ENCODE data around the gene BHLHE41.

Gene BHLHE41

DNA sequence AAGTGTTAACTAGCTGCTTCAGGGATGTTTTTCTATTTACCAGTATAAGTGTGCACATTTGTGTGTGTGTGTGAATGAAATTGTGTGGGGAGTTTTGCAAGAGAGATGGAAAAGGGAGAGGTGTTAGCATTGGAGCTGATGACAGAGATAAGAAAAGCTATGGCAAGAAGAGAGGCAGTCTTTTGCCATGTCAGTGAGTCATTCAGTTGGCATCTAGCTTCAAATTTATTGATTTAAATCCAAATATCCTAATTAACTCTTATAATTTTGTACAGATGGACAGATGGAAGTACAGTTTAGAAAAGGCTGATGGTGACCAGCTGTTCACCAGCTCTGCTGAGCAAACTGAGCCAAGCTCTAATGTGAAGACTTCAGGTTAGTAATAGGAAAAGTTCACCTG is 3.3 kb upstream of the BHLHE41 start:
- no peak overlapping the region for H3K27ac ChIP-seq
- no peak overlapping the region for H3K9ac ChIP-seq (ENCODE audit: insufficient read length)
- H3K36me3 ChIP-seq (ENCODE audit: insufficient read depth, low read length), result no peaks in the 10 kb centered on the region
- TF ChIP-seq EZH2 (IDR thresholded peaks at IDR 0.05) (no peak), POLR2AphosphoS5 (IDR thresholded peaks at IDR 0.05; ENCODE audit: borderline replicate concordance, low read depth, low read length) (no peak), FOXP2 (optimal IDR thresholded peaks at IDR 0.05; ENCODE audit: control extremely low read depth, extremely low read length, insufficient read depth) (no peak)
- H3K4me3 ChIP-seq, result no peak overlapping the region
- H3K9me3 ChIP-seq (ENCODE audit: low read depth, low read length), result no peaks in the 10 kb centered on the region
- DNase-seq (ENCODE audit: low read depth, low spot score), result no peak

DNA sequence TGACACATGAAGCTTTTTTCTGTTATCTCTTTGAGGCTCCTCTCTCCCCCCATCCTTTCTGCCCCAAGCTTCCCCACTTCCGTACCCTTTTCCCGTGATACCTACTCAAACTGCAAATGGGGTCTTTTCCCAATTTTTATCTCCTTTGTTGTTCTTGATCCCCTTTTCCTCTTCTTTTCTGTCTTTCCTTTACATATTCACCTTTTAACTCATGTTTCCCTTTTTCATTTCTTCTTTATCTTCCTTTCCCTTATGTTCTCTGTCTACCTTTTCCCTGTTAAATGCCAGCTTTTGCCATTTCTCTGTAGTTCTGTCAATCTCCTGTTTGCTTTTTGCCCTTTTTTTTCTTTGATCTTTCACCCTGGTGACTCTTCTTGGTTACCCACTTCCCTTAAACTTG is 2.6 kb upstream of the BHLHE41 start:
- DNase-seq (ENCODE audit: low read depth, low spot score), result no peak
- no peaks in the 10 kb centered on the region for H3K36me3 ChIP-seq (ENCODE audit: insufficient read depth, low read length)
- no peak overlapping the region for H3K27ac ChIP-seq
- no peak for TF ChIP-seq EZH2 (IDR thresholded peaks at IDR 0.05)
- no peak for TF ChIP-seq POLR2AphosphoS5 (IDR thresholded peaks at IDR 0.05; ENCODE audit: borderline replicate concordance, low read depth, low read length)
- no peak for TF ChIP-seq FOXP2 (optimal IDR thresholded peaks at IDR 0.05; ENCODE audit: control extremely low read depth, extremely low read length, insufficient read depth)
- no peak overlapping the region for H3K4me3 ChIP-seq
- H3K9me3 ChIP-seq (ENCODE audit: low read depth, low read length), result no peaks in the 10 kb centered on the region
- no peak overlapping the region for H3K9ac ChIP-seq (ENCODE audit: insufficient read length)

GRCh38 chr12:26126340-26127284 is 1.8 kb upstream of the BHLHE41 start:
- no peak overlapping the region for H3K27ac ChIP-seq
- peak overlapping the region; percentile 85 for H3K4me3 ChIP-seq

GRCh38 chr12:26125400-26126339 is 833 bp upstream of the BHLHE41 start:
- TF ChIP-seq FOXP2 (optimal IDR thresholded peaks at IDR 0.05; ENCODE audit: control extremely low read depth, extremely low read length, insufficient read depth) (no peak), POLR2AphosphoS5 (IDR thresholded peaks at IDR 0.05; ENCODE audit: borderline replicate concordance, low read depth, low read length) (no peak), EZH2 (IDR thresholded peaks at IDR 0.05) (no peak)
- no peak overlapping the region for H3K9ac ChIP-seq (ENCODE audit: insufficient read length)

More at GRCh38 chr12:26126340-26127284, 1.8 kb upstream of the BHLHE41 start:
- no peaks in the 10 kb centered on the region for H3K36me3 ChIP-seq (ENCODE audit: insufficient read depth, low read length)
- no peaks in the 10 kb centered on the region for H3K9me3 ChIP-seq (ENCODE audit: low read depth, low read length)
- no peak for TF ChIP-seq POLR2AphosphoS5 (IDR thresholded peaks at IDR 0.05; ENCODE audit: borderline replicate concordance, low read depth, low read length)
- no peak for TF ChIP-seq EZH2 (IDR thresholded peaks at IDR 0.05)
- no peak for TF ChIP-seq FOXP2 (optimal IDR thresholded peaks at IDR 0.05; ENCODE audit: control extremely low read depth, extremely low read length, insufficient read depth)
- no peak for DNase-seq (ENCODE audit: low read depth, low spot score)
- no peak overlapping the region for H3K9ac ChIP-seq (ENCODE audit: insufficient read length)

DNA sequence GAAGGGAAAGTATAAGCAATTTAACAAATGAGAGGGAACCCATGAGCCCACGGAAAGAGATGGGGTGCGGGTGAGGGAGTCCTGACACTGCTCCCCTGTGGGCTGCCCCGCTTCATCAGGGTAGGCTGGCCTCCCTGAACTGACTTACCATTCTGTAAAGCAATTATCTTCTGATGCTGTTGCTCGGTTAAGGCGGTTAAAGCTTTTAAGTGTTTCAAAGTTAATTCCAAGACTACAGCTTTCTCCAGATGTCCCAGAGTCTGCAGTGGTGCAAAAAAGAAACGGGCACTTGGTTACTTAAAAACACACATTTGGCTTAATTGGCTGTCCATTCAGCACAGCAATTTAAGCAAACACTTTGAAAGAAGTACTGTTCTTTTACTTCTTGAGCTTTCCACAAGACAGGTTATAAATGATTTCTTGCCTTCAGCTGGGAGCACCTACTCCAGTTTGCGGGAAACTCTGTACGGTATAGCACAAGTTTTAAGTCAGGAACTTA is 1.3 kb downstream of the BHLHE41 start:
- Histone ChIP-seq H3K27ac (no peak overlapping the region), H3K9ac (ENCODE audit: insufficient read length) (no peak overlapping the region), H3K4me3 (peak overlapping the region; percentile 81), H3K36me3 (ENCODE audit: insufficient read depth, low read length) (no peaks in the 10 kb centered on the region), H3K9me3 (ENCODE audit: low read depth, low read length) (no peaks in the 10 kb centered on the region)
- no peak for DNase-seq (ENCODE audit: low read depth, low spot score)
- no peak for TF ChIP-seq POLR2AphosphoS5 (IDR thresholded peaks at IDR 0.05; ENCODE audit: borderline replicate concordance, low read depth, low read length)

More at GRCh38 chr12:26125400-26126339, 833 bp upstream of the BHLHE41 start:
- Histone ChIP-seq H3K27ac (no peak overlapping the region), H3K4me3 (peak overlapping the region; percentile 85), H3K36me3 (ENCODE audit: insufficient read depth, low read length) (no peaks in the 10 kb centered on the region), H3K9me3 (ENCODE audit: low read depth, low read length) (no peaks in the 10 kb centered on the region)
- DNase-seq (ENCODE audit: low read depth, low spot score), result no peak

- H3K36me3 ChIP-seq (ENCODE audit: insufficient read depth, low read length), result no peaks in the 10 kb centered on the region
- no peak overlapping the region for H3K9ac ChIP-seq (ENCODE audit: insufficient read length)
- no peak for DNase-seq (ENCODE audit: low read depth, low spot score)
- no peaks in the 10 kb centered on the region for H3K9me3 ChIP-seq (ENCODE audit: low read depth, low read length)
- TF ChIP-seq FOXP2 (optimal IDR thresholded peaks at IDR 0.05; ENCODE audit: control extremely low read depth, extremely low read length, insufficient read depth), result no peak
- peak; percentile 35 for TF ChIP-seq EZH2 (IDR thresholded peaks at IDR 0.05)
- peak overlapping the region; percentile 81 for H3K4me3 ChIP-seq
- no peak overlapping the region for H3K27ac ChIP-seq
These were observed 2.0 kb downstream of the BHLHE41 start for GRCh38 chr12:26122681-26123481.

GRCh38 chr12:26122061-26122680 is 2.7 kb downstream of the BHLHE41 start:
- Histone ChIP-seq H3K9me3 (ENCODE audit: low read depth, low read length) (no peaks in the 10 kb centered on the region), H3K27ac (no peak overlapping the region), H3K4me3 (peak overlapping the region; percentile 81), H3K36me3 (ENCODE audit: insufficient read depth, low read length) (no peaks in the 10 kb centered on the region), H3K9ac (ENCODE audit: insufficient read length) (no peak overlapping the region)
- TF ChIP-seq FOXP2 (optimal IDR thresholded peaks at IDR 0.05; ENCODE audit: control extremely low read depth, extremely low read length, insufficient read depth), result no peak
- TF ChIP-seq EZH2 (IDR thresholded peaks at IDR 0.05), result no peak
- no peak for TF ChIP-seq POLR2AphosphoS5 (IDR thresholded peaks at IDR 0.05; ENCODE audit: borderline replicate concordance, low read depth, low read length)
- DNase-seq (ENCODE audit: low read depth, low spot score), result no peak
